Measurements from ENCODE around the gene HTATSF1.

- no peak for TF ChIP-seq CTCF (IDR thresholded peaks at IDR 0.05 in 2 of 3, conservative IDR thresholded peaks at IDR 0.05 in 1 of 3; ENCODE audit: insufficient read depth in 2 of 3, low read depth in 1 of 3, low read length in 3 of 3)
- TF ChIP-seq POLR2A (conservative IDR thresholded peaks at IDR 0.05): no peak
Observed at GRCh38 chrX:136549226-136549625, 51.8 kb downstream of the HTATSF1 start.

Data from K562 (cell line).